Vagina (tissue), 2 donors: ENCODE measurements around the gene MROH2B. TPM values are rescaled to one million over a fixed set of nuclear protein-coding genes. Genes with fewer than 3 reads are reported as not detected.

Experiments
- DNase-seq, 2 donors: peaks; one replicate each; pipeline ENCODE4 v3.0.0-alpha.2; 2017; ENCODE audit errors: extremely low spot score in 2 of 2
- H3K27ac ChIP-seq: fragments of 200-600 bp; sonication (generic); one replicate; pipeline ENCODE4 v1.5.1; 2019
- H3K27me3 ChIP-seq: fragments of 200-600 bp; sonication (generic); one replicate; pipeline ENCODE4 v1.5.1; 2019
- H3K36me3 ChIP-seq, 2 donors: fragments of 200-600 bp; sonication (generic); one replicate each; pipeline ENCODE4 v1.5.1; 2017 to 2019
- H3K4me1 ChIP-seq: fragments of 200-600 bp; sonication (generic); one replicate; pipeline ENCODE4 v1.5.1; 2019
- H3K4me3 ChIP-seq, 2 donors: fragments of 200-600 bp; sonication (generic); 1 replicate in 1 of 2; 2 replicates in 1 of 2; pipeline ENCODE4 v1.5.1; 2016 to 2019
- H3K9me3 ChIP-seq: fragments of 200-600 bp; sonication (generic); one replicate; pipeline ENCODE4 v1.5.1; 2019
- CTCF ChIP-seq, 3 experiments: fragments of 450-650 bp in 2 of 3; fragments of 200-600 bp in 1 of 3; sonication (generic) in 1 of 3; IDR thresholded peaks; one replicate each; pipeline ENCODE4 v1.5.1; 2017 to 2019; ENCODE audit warnings: antibody characterized with exemption in 3 of 3, mild to moderate bottlenecking in 2 of 3, moderate library complexity in 2 of 3
- POLR2A ChIP-seq, 2 donors: fragments of 450-650 bp; IDR thresholded peaks; one replicate each; pipeline ENCODE4 v1.6.1; 2017; ENCODE audit warnings: antibody characterized with exemption in 2 of 2, mild to moderate bottlenecking in 2 of 2, moderate library complexity in 2 of 2
- POLR2AphosphoS5 ChIP-seq, 2 donors: sonication (generic); formaldehyde crosslinking; IDR thresholded peaks; one replicate each; pipeline ENCODE4 v1.9.0; 2017; ENCODE audit warnings: antibody characterized with exemption in 2 of 2, mild to moderate bottlenecking in 2 of 2, low read depth in 1 of 2; ENCODE audit not compliant: insufficient read depth in 1 of 2
- intact Hi-C: fragments of 100-400 bp; cut with DNase I; formaldehyde crosslinking; loops from one replicate; pipeline ENCODE4 v1.15.1; 2023
- total RNA-seq: library from RNA; depleted of rRNA; stranded (reverse); fragments of >200 nt; gene quantifications from one replicate; pipeline ENCODE4 v1.2.3, GENCODE V29; 2016

MROH2B gene
- total RNA-seq, 1 donor from 2014 or later, result not detected

GRCh38 chr5:41093803-41094202, 22.7 kb upstream of the MROH2B start:
- H3K27ac ChIP-seq, result no peak overlapping the region
- H3K9me3 ChIP-seq, result no peaks in the 10 kb centered on the region
- H3K4me1 ChIP-seq, result no peaks in the 10 kb centered on the region
- intact Hi-C loops, result no loop called here
- H3K27me3 ChIP-seq, result no peaks in the 10 kb centered on the region
- no peak overlapping the region for H3K4me3 ChIP-seq
- DNase-seq, result no peak
- no peaks in the 10 kb centered on the region for H3K36me3 ChIP-seq
- no peak for TF ChIP-seq CTCF (IDR thresholded peaks at IDR 0.05)
- no peak for TF ChIP-seq POLR2AphosphoS5 (IDR thresholded peaks at IDR 0.05; ENCODE audit: insufficient read depth in 1 of 2, low read depth in 1 of 2)

GRCh38 chr5:41087461-41087860, 16.3 kb upstream of the MROH2B start:
- Histone ChIP-seq H3K27ac (no peak overlapping the region), H3K9me3 (no peaks in the 10 kb centered on the region), H3K36me3 (no peaks in the 10 kb centered on the region), H3K4me1 (no peaks in the 10 kb centered on the region), H3K27me3 (no peaks in the 10 kb centered on the region), H3K4me3 (no peak overlapping the region)
- no peak for DNase-seq
- TF ChIP-seq POLR2AphosphoS5 (IDR thresholded peaks at IDR 0.05; ENCODE audit: insufficient read depth in 1 of 2, low read depth in 1 of 2) (no peak), CTCF (IDR thresholded peaks at IDR 0.05) (no peak), POLR2A (IDR thresholded peaks at IDR 0.05) (no peak)
- intact Hi-C loops, result no loop called here

GRCh38 chr5:41083306-41083705, 12.2 kb upstream of the MROH2B start:
- no peaks in the 10 kb centered on the region for H3K36me3 ChIP-seq
- H3K4me3 ChIP-seq, result no peak overlapping the region
- no peak for TF ChIP-seq POLR2A (IDR thresholded peaks at IDR 0.05)
- no peak for TF ChIP-seq POLR2AphosphoS5 (IDR thresholded peaks at IDR 0.05; ENCODE audit: insufficient read depth in 1 of 2, low read depth in 1 of 2)
- no peak for TF ChIP-seq CTCF (IDR thresholded peaks at IDR 0.05)
- no peak overlapping the region for H3K27ac ChIP-seq
- intact Hi-C loops, result no loop called here
- no peak for DNase-seq
- no peaks in the 10 kb centered on the region for H3K9me3 ChIP-seq
- H3K27me3 ChIP-seq, result no peaks in the 10 kb centered on the region
- H3K4me1 ChIP-seq, result no peaks in the 10 kb centered on the region

GRCh38 chr5:41071975-41072374, 833 bp upstream of the MROH2B start:
- Histone ChIP-seq H3K9me3 (no peaks in the 10 kb centered on the region), H3K4me1 (no peaks in the 10 kb centered on the region), H3K27ac (no peak overlapping the region), H3K4me3 (no peak overlapping the region), H3K36me3 (no peaks in the 10 kb centered on the region), H3K27me3 (no peaks in the 10 kb centered on the region)
- no peak for TF ChIP-seq POLR2A (IDR thresholded peaks at IDR 0.05)
- TF ChIP-seq CTCF (IDR thresholded peaks at IDR 0.05), result no peak
- TF ChIP-seq POLR2AphosphoS5 (IDR thresholded peaks at IDR 0.05; ENCODE audit: insufficient read depth in 1 of 2, low read depth in 1 of 2), result no peak
- intact Hi-C loops, result no loop called here
- DNase-seq, result no peak

- Histone ChIP-seq H3K27me3 (no peaks in the 10 kb centered on the region), H3K9me3 (no peaks in the 10 kb centered on the region), H3K4me3 (no peak overlapping the region), H3K27ac (no peak overlapping the region), H3K4me1 (no peaks in the 10 kb centered on the region), H3K36me3 (no peaks in the 10 kb centered on the region)
- TF ChIP-seq POLR2AphosphoS5 (IDR thresholded peaks at IDR 0.05; ENCODE audit: insufficient read depth in 1 of 2, low read depth in 1 of 2) (no peak), POLR2A (IDR thresholded peaks at IDR 0.05) (no peak), CTCF (IDR thresholded peaks at IDR 0.05) (no peak)
- intact Hi-C loops, result no loop called here
- DNase-seq, result no peak
Measured at GRCh38 chr5:41067714-41068568, 3.2 kb downstream of the MROH2B start.
